Measurements from ENCODE around the gene C2orf49.

- TF ChIP-seq EZH2 (IDR thresholded peaks at IDR 0.05; ENCODE audit: low read length, unreplicated experiment) (no peak), CTCF (conservative IDR thresholded peaks at IDR 0.05; ENCODE audit: low read depth, low read length) (no peak), EZH2phosphoT487 (IDR thresholded peaks at IDR 0.05; ENCODE audit: borderline replicate concordance, low read length) (no peak)
Observed at GRCh38 chr2:105328281-105329196, 8.8 kb upstream of the C2orf49 start.

Measured in PC-3 (cell line).